ENCODE measurements around the gene LASP1NB. TPM values are rescaled to one million over a fixed set of nuclear protein-coding genes. Genes with fewer than 3 reads are reported as not detected.
"Not testable (repeated sequence)": the region's sequence is repeated elsewhere in the genome, so short reads cannot be mapped to it uniquely, and the experiment has no call there.

Gene LASP1NB

GRCh38 chr17:38942696-38943334 is 17.4 kb downstream of the LASP1NB start:
- no peak for DNase-seq (ENCODE audit: low spot score)
- in situ Hi-C loops (cut with HindIII; ENCODE audit: low sequenced_read_pairs): no loop called here

GRCh38 chr17:38943607-38944006 is 18.2 kb downstream of the LASP1NB start:
- in situ Hi-C loops (cut with HindIII; ENCODE audit: low sequenced_read_pairs): no loop called here
- DNase-seq (ENCODE audit: low spot score): no peak

GRCh38 chr17:38947189-38947588 is 21.8 kb downstream of the LASP1NB start:
- no peak for DNase-seq (ENCODE audit: low spot score)
- in situ Hi-C loops (cut with HindIII; ENCODE audit: low sequenced_read_pairs): no loop called here

- in situ Hi-C loops (cut with HindIII; ENCODE audit: low sequenced_read_pairs); DNase-seq (ENCODE audit: low spot score): not testable (repeated sequence)
Observed at GRCh38 chr17:38953800-38954199, 28.4 kb downstream of the LASP1NB start.

- DNase-seq (ENCODE audit: low spot score): no peak
- in situ Hi-C loops (cut with HindIII; ENCODE audit: low sequenced_read_pairs): no loop called here
Observed at GRCh38 chr17:38958326-38958725, 32.9 kb downstream of the LASP1NB start.

GRCh38 chr17:38958756-38959155 is 33.3 kb downstream of the LASP1NB start:
- no peak for DNase-seq (ENCODE audit: low spot score)
- in situ Hi-C loops (cut with HindIII; ENCODE audit: low sequenced_read_pairs): no loop called here

- in situ Hi-C loops (cut with HindIII; ENCODE audit: low sequenced_read_pairs): no loop called here
- DNase-seq (ENCODE audit: low spot score): no peak
Observed at GRCh38 chr17:38959508-38959907, 34.1 kb downstream of the LASP1NB start.

- in situ Hi-C loops (cut with HindIII; ENCODE audit: low sequenced_read_pairs): no loop called here
- DNase-seq (ENCODE audit: low spot score): no peak
Observed at GRCh38 chr17:38960402-38960801, 35.0 kb downstream of the LASP1NB start.

- in situ Hi-C loops (cut with HindIII; ENCODE audit: low sequenced_read_pairs): no loop called here
- no peak for DNase-seq (ENCODE audit: low spot score)
Observed at GRCh38 chr17:38961413-38961812, 36.0 kb downstream of the LASP1NB start.

GRCh38 chr17:38967290-38967738 is 41.9 kb downstream of the LASP1NB start, which contains the start of gene FBXO47:
Gene FBXO47 (minus strand): TSS chr17:38967403. CDS start chr17:38963025, 4,378 bp downstream.
- peak; percentile 95 for DNase-seq (ENCODE audit: low spot score)
- in situ Hi-C loops (cut with HindIII; ENCODE audit: low sequenced_read_pairs): no loop called here

- no peak for DNase-seq (ENCODE audit: low spot score)
- in situ Hi-C loops (cut with HindIII; ENCODE audit: low sequenced_read_pairs): no loop called here
Observed at GRCh38 chr17:38969281-38969680, 43.9 kb downstream of the LASP1NB start.

GRCh38 chr17:38970128-38970527 is 44.7 kb downstream of the LASP1NB start:
- no peak for DNase-seq (ENCODE audit: low spot score)
- in situ Hi-C loops (cut with HindIII; ENCODE audit: low sequenced_read_pairs): no loop called here

GRCh38 chr17:38970804-38971203 is 45.4 kb downstream of the LASP1NB start:
- no peak for DNase-seq (ENCODE audit: low spot score)
- in situ Hi-C loops (cut with HindIII; ENCODE audit: low sequenced_read_pairs): no loop called here

GRCh38 chr17:38976187-38976551 is 50.8 kb downstream of the LASP1NB start:
- DNase-seq (ENCODE audit: low spot score); in situ Hi-C loops (cut with HindIII; ENCODE audit: low sequenced_read_pairs): not testable (repeated sequence)

- in situ Hi-C loops (cut with HindIII; ENCODE audit: low sequenced_read_pairs): no loop called here
- DNase-seq (ENCODE audit: low spot score): no peak
Observed at GRCh38 chr17:38978180-38978579, 52.8 kb downstream of the LASP1NB start.

Other genes with a start within 250 kb of the LASP1NB start
- 21.8 and 30.6 TPM in 2 replicates for gene MLLT6, start 220.3 kb upstream of the LASP1NB start, total RNA-seq (2014; rRNA removed; shearing (Covaris generic))
- 7.5 and 7.9 TPM in 2 replicates for gene CISD3, start 195.3 kb upstream of the LASP1NB start, total RNA-seq (2014; rRNA removed; shearing (Covaris generic))
- 5.5 and 12.5 TPM in 2 replicates for gene PCGF2, start 177.3 kb upstream of the LASP1NB start, total RNA-seq (2014; rRNA removed; shearing (Covaris generic))
- 277 and 414 TPM in 2 replicates for gene PSMB3, start 172.9 kb upstream of the LASP1NB start, total RNA-seq (2014; rRNA removed; shearing (Covaris generic))
- 46.2 and 49.8 TPM in 2 replicates for gene PIP4K2B, start 126.1 kb upstream of the LASP1NB start, total RNA-seq (2014; rRNA removed; shearing (Covaris generic))
- gene CWC25, start 100.3 kb upstream of the LASP1NB start, total RNA-seq (2014; rRNA removed; shearing (Covaris generic)): 11.2 and 19.9 TPM in 2 replicates
- gene RPL23, start 71.9 kb upstream of the LASP1NB start, total RNA-seq (2014; rRNA removed; shearing (Covaris generic)): 1,883 and 2,158 TPM in 2 replicates
- 136 and 141 TPM in 2 replicates for gene LASP1, start 55.6 kb upstream of the LASP1NB start, total RNA-seq (2014; rRNA removed; shearing (Covaris generic))
- gene FBXO47, start 41.8 kb downstream of the LASP1NB start, total RNA-seq (2014; rRNA removed; shearing (Covaris generic)): not detected in 2 replicates
- gene PLXDC1, start 226.0 kb downstream of the LASP1NB start, total RNA-seq (2014; rRNA removed; shearing (Covaris generic)): 1.5 and 4.7 TPM in 2 replicates
- not detected in 2 replicates for gene ARL5C, start 240.5 kb downstream of the LASP1NB start, total RNA-seq (2014; rRNA removed; shearing (Covaris generic))

Measured in G401 (cell line).